Brain microvascular endothelial cell (primary cell): ENCODE data around the gene RNF31.

Experiments used
- DNase-seq: peaks from one replicate; pipeline ENCODE4 v3.0.0-alpha.2; 2020
- H3K27ac ChIP-seq: fragments of 250-450 bp; sonication (Bioruptor Pico); 2 replicates; pipeline ENCODE4 v1.5.1; 2020; ENCODE audit warnings: mild to moderate bottlenecking, moderate library complexity
- H3K27me3 ChIP-seq: fragments of 250-450 bp; sonication (Bioruptor Pico); replicated peaks from 2 replicates; pipeline ENCODE4 v1.5.1; 2020; ENCODE audit warnings: mild to moderate bottlenecking
- H3K36me3 ChIP-seq: fragments of 250-450 bp; sonication (Bioruptor Pico); replicated peaks from 2 replicates; pipeline ENCODE4 v1.5.1; 2020; ENCODE audit warnings: mild to moderate bottlenecking
- H3K4me3 ChIP-seq: 2 replicates; pipeline ENCODE4 v1.5.1; 2011; ENCODE audit warnings: low read depth, mild to moderate bottlenecking, control low read depth, low read length, moderate library complexity
- CTCF ChIP-seq: IDR thresholded peaks from 2 replicates; pipeline ENCODE4 v1.5.1; 2011; ENCODE audit warnings: low read depth, mild to moderate bottlenecking, moderate library complexity, low read length, control low read depth, inconsistent platforms; ENCODE audit errors: missing control alignments
- in situ Hi-C: cut with HindIII; loops from 2 replicates; pipeline ENCODE4 v1.10.0; 2017; ENCODE audit warnings: low sequenced_read_pairs, low pct_ligation_motif_present

The RNF31 gene

GRCh38 chr14:24207625-24208024, 60.3 kb downstream of the RNF31 start:
- DNase-seq = no peak
- in situ Hi-C loops = no loop called here
- Histone ChIP-seq H3K27me3 (no peaks in the 10 kb centered on the region), H3K36me3 (peaks cover 28% of the 10 kb centered on the region), H3K27ac (no peak overlapping the region), H3K4me3 (no peak overlapping the region)
- no peak for TF ChIP-seq CTCF
